GM12872 (cell line): ENCODE measurements around the gene ELF1.

Experiments
- CTCF ChIP-seq: IDR thresholded peaks from 3 replicates; pipeline ENCODE4 v1.5.1; 2011; ENCODE audit warnings: low read depth, mild to moderate bottlenecking, low read length, moderate library complexity; ENCODE audit not compliant: insufficient read depth

ELF1 gene

GRCh38 chr13:41060082-41060723 lies 41.1 kb upstream of the ELF1 start:
- TF ChIP-seq CTCF = peak; percentile 34; the same call in 2 of the 3 replicates

GRCh38 chr13:41059456-41060081 lies 40.5 kb upstream of the ELF1 start:
- TF ChIP-seq CTCF = no peak

- no peak for TF ChIP-seq CTCF
These were observed 39.4 kb upstream of the ELF1 start for GRCh38 chr13:41058295-41059070.

GRCh38 chr13:41056826-41057711 lies 38.0 kb upstream of the ELF1 start:
- TF ChIP-seq CTCF = no peak

- no peak for TF ChIP-seq CTCF
These were observed 37.1 kb upstream of the ELF1 start for GRCh38 chr13:41056194-41056593.

- peak; percentile 56; the same call in 2 of the 3 replicates for TF ChIP-seq CTCF
These were observed 36.0 kb upstream of the ELF1 start for GRCh38 chr13:41054919-41055619.
